ENCODE data around the gene SLC4A7.

DNA sequence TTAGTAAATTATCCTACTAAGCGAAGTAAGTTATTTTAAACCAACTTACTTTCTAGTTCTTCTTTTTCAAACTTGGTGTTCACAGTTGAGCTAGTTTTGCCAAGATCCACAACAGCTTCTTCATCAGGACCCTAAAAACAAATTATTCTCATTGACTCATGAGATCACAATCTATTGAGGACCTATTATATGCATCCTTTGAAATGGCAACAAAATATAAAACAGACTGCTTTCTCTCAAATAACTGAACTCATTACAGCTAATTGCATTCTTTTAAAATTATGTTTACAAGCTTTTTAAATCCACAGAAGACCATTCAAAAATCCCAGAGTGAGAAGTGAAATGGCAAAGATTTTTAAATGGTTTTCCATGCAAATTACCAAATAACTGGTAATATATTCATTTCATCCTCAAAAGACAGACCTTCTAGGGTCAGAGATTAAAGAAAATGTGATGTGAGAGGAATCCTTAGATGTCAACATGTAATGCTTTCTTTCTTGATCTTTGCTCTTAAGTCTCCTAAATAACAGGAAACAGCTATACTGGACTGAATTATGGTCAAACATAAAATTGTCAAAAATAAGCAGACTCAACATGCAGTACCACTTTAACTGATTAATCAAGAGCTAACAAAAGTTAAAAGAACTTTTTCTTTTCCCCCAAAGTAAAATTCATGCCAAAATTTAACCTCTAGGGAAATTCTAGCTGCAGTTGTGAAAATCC lies 31.7 kb downstream of the SLC4A7 start:
- TF ChIP-seq POLR2A (IDR thresholded peaks at IDR 0.05; ENCODE audit: low read depth, low read length) (no peak), POLR2AphosphoS5 (IDR thresholded peaks at IDR 0.05; ENCODE audit: low read depth, low read length) (no peak), TAF1 (IDR thresholded peaks at IDR 0.05; ENCODE audit: low read depth, low read length) (no peak), PAX5 (IDR thresholded peaks at IDR 0.05; ENCODE audit: insufficient read depth, low read length, severe bottlenecking) (no peak)
